Adrenal gland (tissue), 12 donors: ENCODE measurements around the gene NCAM2. TPM values are rescaled to one million over a fixed set of nuclear protein-coding genes. Genes with fewer than 3 reads are reported as not detected.

ENCODE experiments used
- DNase-seq, 7 donors: peaks; one replicate each; pipeline ENCODE4 v3.0.0-alpha.2; 2019 to 2020
- H3K27ac ChIP-seq, 5 donors: fragments of 200-600 bp; sonication (generic) in 4 of 5; 1 replicate in 3 of 5; 2 replicates in 2 of 5; pipeline versions ENCODE4 v1.5.1 to v1.8.0; 2016 to 2020; ENCODE audit warnings: mild to moderate bottlenecking in 1 of 5
- H3K27me3 ChIP-seq: fragments of 200-600 bp; 2 replicates; pipeline ENCODE4 v1.8.0; 2021
- H3K36me3 ChIP-seq, 2 donors: fragments of 200-600 bp; replicated peaks in 1 of 2; 1 replicate in 1 of 2; 2 replicates in 1 of 2; pipeline versions ENCODE4 v1.5.1 to v1.8.0; 2018 to 2022
- H3K4me1 ChIP-seq, 2 donors: fragments of 200-600 bp; replicated peaks in 1 of 2; 1 replicate in 1 of 2; 2 replicates in 1 of 2; pipeline versions ENCODE4 v1.5.1 to v1.8.0; 2018 to 2021
- H3K4me3 ChIP-seq, 4 donors: fragments of 200-600 bp; sonication (generic) in 3 of 4; one replicate each; pipeline ENCODE4 v1.5.1; 2016 to 2018
- H3K9me3 ChIP-seq, 3 donors: fragments of 200-600 bp; sonication (generic) in 1 of 3; replicated peaks in 1 of 3; 1 replicate in 2 of 3; 2 replicates in 1 of 3; pipeline versions ENCODE4 v1.5.1 to v1.8.0; 2016 to 2021
- POLR2A ChIP-seq, 2 donors: fragments of 450-650 bp; IDR thresholded peaks; one replicate each; pipeline ENCODE4 v1.6.1; 2017; ENCODE audit warnings: antibody characterized with exemption in 2 of 2, mild to moderate bottlenecking in 2 of 2, moderate library complexity in 1 of 2
- WGBS, 4 donors: extraction: QIAGEN DNeasy Blood & Tissue Kit in 2 of 4; methylation state at CpG; one replicate each; pipeline versions ENCODE4 v1.1.5 to v1.1.7; 2013 to 2017; 5-methylcytosine and 5-hydroxymethylcytosine counted together
- intact Hi-C, 2 donors: fragments of 100-400 bp; cut with DNase I; formaldehyde crosslinking; loops; one replicate each; pipeline versions ENCODE4 v1.14.1 to v1.15.0; 2022 to 2023
- polyA plus RNA-seq, 3 donors: library from polyadenylated mRNA; stranded (reverse); fragments of 200-250 nt in 2 of 3; fragments of 350-450 nt in 1 of 3; fragmentation: Illumina TruSeq in 1 of 3; extraction: RNeasy Lipid Tissue Mini Kit (QIAGEN cat#74804) in 1 of 3; gene quantifications; one replicate each; pipeline ENCODE4 v1.2.3, GENCODE V29; 2013 to 2014
- total RNA-seq, 9 donors: library from RNA; depleted of rRNA in 4 of 9; stranded (reverse); fragments of >200 nt in 4 of 9; fragments of 120-200 nt in 1 of 9; fragmentation: NEBNext Ultra II Directional in 1 of 9; extraction: Animal tissue kit (Norgen Biotek cat#: 25700) in 1 of 9; gene quantifications; one replicate each; pipeline versions ENCODE4 v1.1.0 to v1.2.4, GENCODE V29; 2013 to 2023
- TF ChIP-seq, protein P1 (sequence below), 6 experiments: fragments of 450-650 bp in 4 of 6; fragments of 200-600 bp in 2 of 6; sonication (generic) in 1 of 6; IDR thresholded peaks; 1 replicate in 5 of 6; 2 replicates in 1 of 6; pipeline versions ENCODE4 v1.5.1 to v1.8.0; 2016 to 2021; ENCODE audit warnings: antibody characterized with exemption in 6 of 6, mild to moderate bottlenecking in 2 of 6, moderate library complexity in 1 of 6
- donor health status: healthy with polysubstance abuse.
- donor health status: Bipolar disorder and iron deficiency.
- donor health status: DM: yes; HTN: yes; CAD: no.
- donor health status: DM: no; HTN: no; CAD: no.
- donor health status: DM: no; HTN: no; CAD: no.
- donor health status: DM: yes; HTN: yes; CAD: no.

Gene NCAM2
- total and polyA plus RNA-seq, 12 donors: 2.2 to 59.4 (median 18.9) TPM

DNA sequence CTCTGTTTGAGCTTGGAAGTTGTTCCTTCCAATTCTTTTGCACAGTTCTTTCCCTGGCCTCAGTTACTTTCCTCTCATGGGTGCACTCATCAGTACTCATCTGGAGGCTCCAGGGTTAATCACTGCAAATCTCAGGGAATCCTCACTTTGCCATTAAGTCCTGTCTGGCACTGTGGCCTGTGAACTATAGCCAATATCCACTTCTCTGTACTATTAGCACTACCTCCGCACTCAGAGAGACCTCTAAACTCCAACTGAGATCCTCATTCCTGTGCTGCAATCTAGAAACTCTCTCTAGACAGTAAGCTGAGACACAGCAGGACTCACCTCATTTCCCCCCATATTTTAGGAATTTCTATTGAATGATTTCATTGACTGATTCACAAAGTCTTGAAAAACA is 311.3 kb downstream of the NCAM2 start:
- no peak for TF ChIP-seq POLR2A (IDR thresholded peaks at IDR 0.05)
- TF ChIP-seq, protein P1, sequence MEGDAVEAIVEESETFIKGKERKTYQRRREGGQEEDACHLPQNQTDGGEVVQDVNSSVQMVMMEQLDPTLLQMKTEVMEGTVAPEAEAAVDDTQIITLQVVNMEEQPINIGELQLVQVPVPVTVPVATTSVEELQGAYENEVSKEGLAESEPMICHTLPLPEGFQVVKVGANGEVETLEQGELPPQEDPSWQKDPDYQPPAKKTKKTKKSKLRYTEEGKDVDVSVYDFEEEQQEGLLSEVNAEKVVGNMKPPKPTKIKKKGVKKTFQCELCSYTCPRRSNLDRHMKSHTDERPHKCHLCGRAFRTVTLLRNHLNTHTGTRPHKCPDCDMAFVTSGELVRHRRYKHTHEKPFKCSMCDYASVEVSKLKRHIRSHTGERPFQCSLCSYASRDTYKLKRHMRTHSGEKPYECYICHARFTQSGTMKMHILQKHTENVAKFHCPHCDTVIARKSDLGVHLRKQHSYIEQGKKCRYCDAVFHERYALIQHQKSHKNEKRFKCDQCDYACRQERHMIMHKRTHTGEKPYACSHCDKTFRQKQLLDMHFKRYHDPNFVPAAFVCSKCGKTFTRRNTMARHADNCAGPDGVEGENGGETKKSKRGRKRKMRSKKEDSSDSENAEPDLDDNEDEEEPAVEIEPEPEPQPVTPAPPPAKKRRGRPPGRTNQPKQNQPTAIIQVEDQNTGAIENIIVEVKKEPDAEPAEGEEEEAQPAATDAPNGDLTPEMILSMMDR (IDR thresholded peaks at IDR 0.05): no peak
- H3K36me3 ChIP-seq: no peaks in the 10 kb centered on the region
- WGBS, 4 donors: 82 to 92% (median 84%) methylated on average over 1 of the region's 1 CpG
- intact Hi-C loops: no loop called here
- no peak overlapping the region for H3K4me3 ChIP-seq
- no peaks in the 10 kb centered on the region for H3K4me1 ChIP-seq
- no peak overlapping the region for H3K27ac ChIP-seq
- no peaks in the 10 kb centered on the region for H3K9me3 ChIP-seq
- no peaks in the 10 kb centered on the region for H3K27me3 ChIP-seq
- no peak for DNase-seq

DNA sequence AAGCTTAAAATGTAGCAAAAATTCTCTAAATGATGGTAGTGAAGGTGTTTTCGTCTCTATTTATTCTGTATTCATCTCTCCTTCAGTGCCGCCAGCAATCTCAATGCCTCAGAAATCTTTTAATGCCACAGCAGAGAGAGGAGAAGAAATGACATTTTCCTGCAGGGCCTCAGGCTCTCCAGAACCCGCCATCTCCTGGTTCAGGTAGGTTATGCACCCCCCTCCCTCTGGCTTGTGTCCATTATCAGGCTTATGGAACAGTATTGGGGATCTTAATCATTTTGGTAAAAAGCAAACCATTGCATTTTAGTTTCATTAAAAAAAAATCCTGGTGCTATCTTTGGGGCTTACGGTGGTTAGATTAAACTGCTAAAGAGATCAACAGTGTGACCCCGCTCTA is 326.1 kb downstream of the NCAM2 start:
- 88 to 97% (median 94%) methylated on average over 5 of the region's 5 CpGs for WGBS, 4 donors
- H3K4me3 ChIP-seq: no peak overlapping the region
- no peaks in the 10 kb centered on the region for H3K4me1 ChIP-seq
- no peak for TF ChIP-seq POLR2A (IDR thresholded peaks at IDR 0.05)
- TF ChIP-seq, protein P1 (IDR thresholded peaks at IDR 0.05): no peak
- no peaks in the 10 kb centered on the region for H3K9me3 ChIP-seq
- no peak overlapping the region for H3K27ac ChIP-seq
- no peaks in the 10 kb centered on the region for H3K27me3 ChIP-seq
- intact Hi-C loops: no loop called here
- no peak for DNase-seq
- no peaks in the 10 kb centered on the region for H3K36me3 ChIP-seq

DNA sequence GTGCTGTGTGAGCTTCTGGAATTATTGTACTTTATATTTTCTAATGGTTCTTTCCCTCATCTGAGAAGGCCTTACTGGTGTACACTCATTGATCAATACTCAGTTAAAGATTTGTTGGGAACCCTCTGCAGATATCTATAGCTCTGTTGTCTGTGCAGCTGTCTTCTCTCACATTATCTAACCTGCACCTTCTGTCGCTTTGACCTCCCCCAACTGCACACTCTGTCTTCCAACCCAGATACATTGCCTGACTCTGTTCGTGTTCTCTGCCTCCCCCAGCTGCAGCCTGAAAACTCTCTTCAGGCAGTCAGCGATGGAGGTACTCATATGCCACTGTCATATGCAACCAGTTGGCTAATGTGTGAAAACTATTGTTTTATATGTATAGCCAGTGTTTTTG is 334.3 kb downstream of the NCAM2 start:
- no peaks in the 10 kb centered on the region for H3K9me3 ChIP-seq
- no peaks in the 10 kb centered on the region for H3K27me3 ChIP-seq
- no peaks in the 10 kb centered on the region for H3K36me3 ChIP-seq
- no peaks in the 10 kb centered on the region for H3K4me1 ChIP-seq
- no peak overlapping the region for H3K27ac ChIP-seq
- intact Hi-C loops: no loop called here
- TF ChIP-seq, protein P1 (IDR thresholded peaks at IDR 0.05): no peak
- no peak overlapping the region for H3K4me3 ChIP-seq
- 88 to 91% (median 89%) methylated on average over 3 of the region's 3 CpGs for WGBS, 4 donors
- DNase-seq: no peak

DNA sequence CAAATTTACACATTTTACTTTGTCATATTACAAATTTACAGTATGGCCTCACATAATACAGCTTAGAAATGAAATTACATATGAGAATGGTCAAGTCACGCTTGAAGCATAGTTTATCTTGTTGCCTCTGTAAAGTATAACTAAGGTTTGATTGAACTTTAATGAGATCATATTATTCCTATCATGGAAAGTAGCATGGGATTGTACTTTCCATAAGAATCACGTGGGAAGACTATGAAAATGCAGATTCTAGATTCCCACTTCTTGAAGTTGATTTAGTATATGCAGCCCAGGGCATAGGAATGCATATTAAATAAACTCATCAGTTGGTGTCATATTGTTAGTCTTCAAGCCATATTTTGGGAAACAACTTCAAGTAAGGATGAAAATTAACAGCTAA is 342.8 kb downstream of the NCAM2 start:
- TF ChIP-seq, protein P1 (IDR thresholded peaks at IDR 0.05): no peak
- TF ChIP-seq POLR2A (IDR thresholded peaks at IDR 0.05): no peak
- intact Hi-C loops: no loop called here
- no peaks in the 10 kb centered on the region for H3K36me3 ChIP-seq
- no peak overlapping the region for H3K4me3 ChIP-seq
- H3K4me1 ChIP-seq: no peaks in the 10 kb centered on the region
- H3K9me3 ChIP-seq: peaks cover 0 to 16% (median 0%) of the 10 kb centered on the region in 3 donors
- WGBS, 4 donors: 92 to 100% (median 97%) methylated on average over 2 of the region's 2 CpGs
- no peak for DNase-seq
- H3K27ac ChIP-seq: no peak overlapping the region
- no peaks in the 10 kb centered on the region for H3K27me3 ChIP-seq
